ENCODE measurements around the gene DLG2.

DNA sequence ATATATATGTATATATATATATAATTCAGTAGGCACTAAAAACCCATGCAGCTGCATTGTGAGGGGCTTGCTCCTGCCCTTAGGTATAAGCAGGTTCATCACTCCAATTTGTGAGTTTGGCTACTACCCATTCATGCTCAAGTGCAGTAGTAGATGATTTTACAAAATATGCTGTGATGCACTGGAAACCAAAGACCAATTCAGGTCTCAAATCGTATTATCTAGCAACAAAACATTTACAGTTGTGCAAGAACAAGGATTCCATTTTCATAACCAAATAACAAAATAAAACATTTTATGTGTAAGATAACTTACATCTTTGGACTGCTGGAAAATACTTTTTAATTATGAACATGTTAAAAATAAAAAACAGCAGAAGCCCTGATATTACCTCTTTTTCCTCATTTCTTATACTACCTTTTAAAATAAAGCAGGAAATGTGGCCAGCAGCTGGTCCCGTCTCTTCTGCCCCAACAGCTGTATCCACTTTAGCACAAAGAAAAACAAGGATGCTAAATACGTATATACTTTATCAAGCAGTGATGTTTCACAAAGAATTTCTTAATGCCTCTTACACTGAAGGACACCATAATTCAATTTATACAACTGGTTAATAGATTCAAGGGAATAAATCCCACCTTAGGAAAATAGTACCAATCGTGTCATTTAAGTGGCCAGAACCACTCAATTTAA, 35.0 kb upstream of the DLG2 start:
- TF ChIP-seq PATZ1 (CRISPR knock-in tag; IDR thresholded peaks at IDR 0.05; ENCODE audit: borderline replicate concordance) (no peak), SPI1 (IDR thresholded peaks at IDR 0.05; ENCODE audit: borderline replicate concordance, low read depth, low read length) (no peak), ZNF212 (CRISPR knock-in tag; IDR thresholded peaks at IDR 0.05) (no peak), XRCC5 (IDR thresholded peaks at IDR 0.05; ENCODE audit: low read depth, low read length) (no peak), KDM1A (IDR thresholded peaks at IDR 0.05) (no peak), ZNF444 (CRISPR knock-in tag; IDR thresholded peaks at IDR 0.05) (no peak)
- TF ChIP-seq, protein P1, sequence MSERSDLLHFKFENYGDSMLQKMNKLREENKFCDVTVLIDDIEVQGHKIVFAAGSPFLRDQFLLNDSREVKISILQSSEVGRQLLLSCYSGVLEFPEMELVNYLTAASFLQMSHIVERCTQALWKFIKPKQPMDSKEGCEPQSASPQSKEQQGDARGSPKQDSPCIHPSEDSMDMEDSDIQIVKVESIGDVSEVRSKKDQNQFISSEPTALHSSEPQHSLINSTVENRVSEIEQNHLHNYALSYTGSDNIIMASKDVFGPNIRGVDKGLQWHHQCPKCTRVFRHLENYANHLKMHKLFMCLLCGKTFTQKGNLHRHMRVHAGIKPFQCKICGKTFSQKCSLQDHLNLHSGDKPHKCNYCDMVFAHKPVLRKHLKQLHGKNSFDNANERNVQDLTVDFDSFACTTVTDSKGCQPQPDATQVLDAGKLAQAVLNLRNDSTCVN (CRISPR knock-in tag; IDR thresholded peaks at IDR 0.05), result no peak

All from K562 (cell line).